BLaER1 treated with 17β-estradiol and CSF1 and Interleukin-3, amounts not matched to agents 10 nM and 100 nM (cell line): ENCODE measurements around the gene GOLGA8N.
A peak's percentile ranks its signal among the peaks of the same experiment; 100 is the strongest.
"Not testable (repeated sequence)": the region's sequence is repeated elsewhere in the genome, so short reads cannot be mapped to it uniquely, and the experiment has no call there.

Source experiments
- H3K27ac ChIP-seq, 11 experiments: shearing (Covaris generic); formaldehyde crosslinking; 2 replicates each; pipeline ENCODE4 v1.8.1; 2022
- H3K27me3 ChIP-seq, 11 experiments: shearing (Covaris generic); formaldehyde crosslinking; 2 replicates each; pipeline ENCODE4 v1.8.1; 2022
- H3K36me3 ChIP-seq, 11 experiments: shearing (Covaris generic); formaldehyde crosslinking; 2 replicates each; pipeline ENCODE4 v1.8.1; 2022
- H3K4me1 ChIP-seq, 10 experiments: shearing (Covaris generic); formaldehyde crosslinking; 2 replicates each; pipeline ENCODE4 v1.8.1; 2022
- H3K4me2 ChIP-seq, 11 experiments: shearing (Covaris generic); formaldehyde crosslinking; 2 replicates each; pipeline ENCODE4 v1.8.1; 2022
- H3K4me3 ChIP-seq, 10 experiments: shearing (Covaris generic); formaldehyde crosslinking; 2 replicates each; pipeline ENCODE4 v1.8.1; 2022
- H3K9ac ChIP-seq, 11 experiments: shearing (Covaris generic); formaldehyde crosslinking; 2 replicates each; pipeline ENCODE4 v1.8.1; 2022
- H3K9me3 ChIP-seq, 11 experiments: shearing (Covaris generic); formaldehyde crosslinking; replicated peaks in 1 of 11; 2 replicates each; pipeline ENCODE4 v1.8.1; 2022
- H4K20me1 ChIP-seq, 11 experiments: shearing (Covaris generic); formaldehyde crosslinking; 2 replicates each; pipeline ENCODE4 v1.8.1; 2022

The GOLGA8N gene

DNA sequence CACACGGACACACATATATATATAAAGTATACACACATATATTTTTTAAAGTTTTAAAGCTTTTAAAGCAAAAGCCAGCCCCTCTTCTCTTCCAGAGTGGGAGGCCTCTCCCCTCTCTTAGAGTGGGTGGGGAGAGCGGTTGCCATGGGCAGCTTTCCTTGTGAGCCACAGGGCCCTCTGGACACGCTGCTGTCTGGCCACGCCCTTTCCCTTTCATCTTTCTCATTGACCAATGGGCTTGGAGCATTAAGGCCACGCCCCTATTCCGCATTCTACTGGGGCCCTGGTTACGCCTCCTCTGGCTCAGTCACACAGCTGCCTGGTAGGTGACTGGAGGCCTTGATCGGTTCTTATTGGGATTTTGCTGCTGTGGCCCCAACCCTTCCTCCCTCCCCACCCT lies at the start of gene GOLGA8N:
Gene GOLGA8N (plus strand): TSS at position 306 of the 400 bp plus-strand sequence.
- not testable (repeated sequence) for H3K9ac ChIP-seq, H3K4me2 ChIP-seq, H3K36me3 ChIP-seq, H4K20me1 ChIP-seq, H3K27ac ChIP-seq, H3K27me3 ChIP-seq, H3K4me1 ChIP-seq, H3K4me3 ChIP-seq, H3K9me3 ChIP-seq

DNA sequence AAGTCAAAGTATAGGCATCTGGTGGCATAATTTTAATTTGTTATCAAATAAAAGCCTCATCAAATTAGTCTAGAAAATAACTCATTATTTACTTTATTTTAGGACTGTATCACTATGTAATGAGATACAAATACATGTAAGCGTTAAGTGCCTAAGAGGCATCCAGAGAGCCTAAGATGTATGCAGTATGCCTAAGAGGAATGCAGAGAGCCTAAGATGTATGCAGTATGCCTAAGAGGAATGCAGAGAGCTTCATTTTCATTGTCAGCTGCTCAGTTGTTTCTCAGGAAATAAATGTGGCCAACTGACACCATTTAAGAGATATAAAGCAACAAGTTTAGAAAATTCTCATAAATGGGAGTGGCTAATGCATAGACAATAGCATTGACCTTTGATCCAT lies 49.8 kb upstream of the GOLGA8N start:
- not testable (repeated sequence) for H3K9ac ChIP-seq, H3K27ac ChIP-seq, H3K36me3 ChIP-seq, H3K4me2 ChIP-seq, H3K4me1 ChIP-seq, H4K20me1 ChIP-seq, H3K9me3 ChIP-seq, H3K4me3 ChIP-seq, H3K27me3 ChIP-seq

DNA sequence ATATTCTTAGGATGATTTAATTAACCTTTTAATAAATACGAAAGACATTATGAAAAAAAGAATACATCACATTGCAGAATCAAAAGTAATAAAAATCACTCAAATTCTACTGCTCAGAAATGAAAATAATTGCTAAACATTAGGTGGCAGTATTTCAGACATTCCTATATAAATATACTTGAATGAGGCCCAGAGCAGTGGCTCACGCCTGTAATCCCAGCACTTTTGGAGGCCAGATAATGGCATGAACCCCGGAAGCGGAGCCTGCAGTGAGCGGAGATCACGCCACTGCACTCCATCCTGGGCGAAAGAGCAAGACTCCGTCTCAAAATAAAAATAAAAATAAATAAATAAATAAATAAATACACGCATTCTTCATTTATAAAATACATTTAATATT lies 48.1 kb upstream of the GOLGA8N start:
- not testable (repeated sequence) for H3K27ac ChIP-seq, H3K27me3 ChIP-seq, H3K36me3 ChIP-seq, H4K20me1 ChIP-seq, H3K4me3 ChIP-seq, H3K4me2 ChIP-seq, H3K4me1 ChIP-seq, H3K9ac ChIP-seq, H3K9me3 ChIP-seq

DNA sequence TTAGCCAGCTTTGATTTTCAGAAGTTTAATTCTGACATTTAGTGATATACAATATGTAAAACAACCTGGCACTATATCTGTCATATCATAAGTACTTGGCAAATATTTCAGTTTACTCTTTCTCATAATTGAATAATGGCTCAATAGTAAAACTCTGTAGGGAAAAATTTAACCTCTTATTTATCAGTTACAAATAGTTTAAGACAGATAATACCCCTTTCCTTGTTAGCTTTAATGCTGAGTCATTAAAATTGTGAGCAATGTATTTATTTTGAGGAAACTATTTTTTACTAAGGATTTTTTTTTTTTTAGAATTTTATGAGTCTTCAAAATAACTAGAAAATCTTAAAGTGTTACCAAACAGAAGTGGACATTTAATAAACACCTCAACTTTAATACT lies 38.7 kb upstream of the GOLGA8N start:
- not testable (repeated sequence) for H3K9ac ChIP-seq, H3K4me3 ChIP-seq, H3K36me3 ChIP-seq, H3K4me1 ChIP-seq, H4K20me1 ChIP-seq, H3K4me2 ChIP-seq, H3K27ac ChIP-seq, H3K9me3 ChIP-seq, H3K27me3 ChIP-seq

DNA sequence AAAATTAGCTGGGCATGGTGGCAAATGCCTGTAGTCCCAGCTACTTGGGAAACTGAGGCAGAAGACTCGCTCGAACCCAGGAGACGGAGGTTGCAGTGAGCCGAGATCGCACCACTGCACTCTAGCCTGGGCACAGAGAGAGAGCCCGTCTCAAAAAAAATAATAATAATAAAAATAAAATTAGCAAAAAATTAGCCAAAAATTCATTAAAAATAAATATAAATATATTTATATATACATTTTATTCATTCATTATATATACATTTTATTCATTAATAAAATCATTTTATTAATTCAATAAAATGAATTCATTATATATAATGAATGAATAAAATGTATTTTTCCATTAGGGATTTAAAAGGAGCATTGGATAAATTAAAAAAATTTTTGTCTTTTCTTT lies 31.1 kb upstream of the GOLGA8N start:
- H3K9ac ChIP-seq, H3K4me3 ChIP-seq: not testable (repeated sequence)

DNA sequence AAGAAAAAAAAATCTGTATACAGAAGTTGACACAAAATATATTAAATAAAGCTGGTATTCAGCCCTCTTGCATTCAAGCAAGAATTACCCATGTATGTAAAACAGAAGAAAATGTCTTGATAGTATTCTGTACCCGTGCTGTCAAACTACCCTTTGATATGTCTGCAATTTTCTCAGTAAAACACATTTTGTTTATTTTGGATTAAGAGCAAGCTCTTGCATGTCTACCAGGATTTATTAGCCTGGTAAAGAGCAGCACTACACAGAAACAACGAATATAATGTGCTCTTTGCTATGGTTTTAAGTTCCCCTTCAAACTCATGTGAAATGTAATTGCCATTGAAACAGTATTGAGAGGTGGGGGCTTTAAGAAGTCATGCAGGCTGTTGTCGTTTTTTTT lies 24.3 kb upstream of the GOLGA8N start:
- not testable (repeated sequence) for H3K4me2 ChIP-seq, H3K27me3 ChIP-seq, H3K36me3 ChIP-seq, H4K20me1 ChIP-seq, H3K4me3 ChIP-seq, H3K27ac ChIP-seq, H3K9me3 ChIP-seq, H3K9ac ChIP-seq, H3K4me1 ChIP-seq

More for the DNA sequence above, 31.1 kb upstream of the GOLGA8N start:
- not testable (repeated sequence) for H3K36me3 ChIP-seq, H3K4me1 ChIP-seq, H3K27ac ChIP-seq, H3K9me3 ChIP-seq, H3K27me3 ChIP-seq, H3K4me2 ChIP-seq, H4K20me1 ChIP-seq

DNA sequence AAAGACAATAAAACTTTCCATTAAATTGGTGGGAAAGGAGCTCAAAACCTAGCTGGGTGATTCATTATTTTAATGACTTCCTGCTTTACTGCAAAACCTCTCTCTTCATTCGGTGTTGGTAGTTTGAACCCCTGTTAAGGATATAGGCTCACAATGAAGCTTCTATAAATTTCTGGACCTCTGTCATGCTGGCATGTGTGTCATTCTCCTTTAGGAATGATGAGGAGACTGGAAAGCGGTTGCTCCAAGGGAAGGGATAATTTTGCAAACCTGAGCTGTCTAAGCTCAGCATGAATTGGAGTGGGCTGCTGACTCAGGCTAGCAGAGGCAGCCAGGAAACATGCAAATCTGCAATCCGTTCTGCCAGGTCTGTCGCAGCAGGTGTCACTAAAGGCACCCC lies 14.8 kb upstream of the GOLGA8N start:
- not testable (repeated sequence) for H3K4me1 ChIP-seq, H4K20me1 ChIP-seq, H3K9me3 ChIP-seq, H3K27me3 ChIP-seq, H3K4me2 ChIP-seq, H3K4me3 ChIP-seq, H3K9ac ChIP-seq, H3K27ac ChIP-seq, H3K36me3 ChIP-seq

DNA sequence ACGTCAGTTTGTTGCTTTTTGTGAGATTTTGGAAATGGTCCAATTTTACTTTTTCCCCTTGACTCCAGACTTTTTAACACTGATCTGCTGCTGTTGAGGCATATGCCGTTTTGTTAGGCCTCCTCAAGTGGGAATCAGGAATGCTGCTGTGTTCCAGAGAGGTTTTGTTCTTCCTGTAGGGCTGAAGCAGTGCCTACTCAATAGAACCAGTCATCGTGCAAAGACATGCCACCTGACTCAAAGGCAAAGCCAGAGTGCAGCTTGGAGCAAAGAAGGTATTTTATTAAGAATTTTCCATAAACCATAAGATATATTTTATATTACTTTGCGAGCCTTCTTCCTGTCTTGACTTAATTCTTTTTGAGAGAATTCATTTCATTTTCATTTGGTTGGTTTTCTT lies 7.4 kb upstream of the GOLGA8N start:
- H3K9me3 ChIP-seq, H4K20me1 ChIP-seq, H3K27me3 ChIP-seq, H3K9ac ChIP-seq, H3K4me2 ChIP-seq, H3K4me3 ChIP-seq, H3K4me1 ChIP-seq, H3K27ac ChIP-seq, H3K36me3 ChIP-seq: not testable (repeated sequence)

DNA sequence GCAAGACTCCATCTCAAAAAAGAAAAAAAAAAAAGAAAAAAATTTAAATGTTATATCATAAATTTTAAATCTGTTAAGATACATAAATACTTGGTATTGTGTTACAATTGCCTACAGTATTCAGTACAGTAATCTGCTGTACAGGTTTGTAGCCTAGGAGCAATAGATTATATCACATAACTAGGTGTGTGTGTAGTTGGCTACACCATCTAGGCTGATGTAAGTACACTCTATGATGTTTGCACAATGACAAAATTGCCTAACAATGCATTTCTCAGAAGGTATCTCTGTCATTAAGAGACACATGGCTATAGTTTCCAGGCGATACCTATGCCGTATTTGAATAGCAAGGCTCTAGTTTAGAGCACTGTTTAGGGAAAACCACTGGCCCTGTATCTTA lies 16.3 kb downstream of the GOLGA8N start:
- not testable (repeated sequence) for H3K4me2 ChIP-seq, H3K27ac ChIP-seq

DNA sequence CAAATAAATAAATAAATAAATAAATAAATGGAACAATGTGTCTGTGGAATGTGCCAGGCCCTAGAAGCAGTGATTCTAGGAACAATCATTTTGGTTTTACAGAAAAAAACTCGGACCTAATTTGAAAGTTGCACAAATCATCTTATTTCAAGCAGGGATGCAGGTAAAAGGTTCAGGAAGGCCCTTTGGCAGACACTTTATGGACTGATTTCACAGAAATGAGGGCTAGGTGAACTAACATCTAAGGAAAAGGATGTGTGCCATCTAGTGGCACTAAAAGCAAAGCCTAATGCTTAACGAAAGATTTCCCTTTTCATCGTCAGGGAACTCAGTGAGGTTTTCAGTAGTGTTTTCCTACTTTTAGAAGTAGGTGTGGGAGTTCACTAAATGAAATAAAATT lies 17.5 kb downstream of the GOLGA8N start:
- not testable (repeated sequence) for H3K9ac ChIP-seq, H4K20me1 ChIP-seq, H3K27me3 ChIP-seq, H3K27ac ChIP-seq, H3K4me3 ChIP-seq, H3K9me3 ChIP-seq, H3K36me3 ChIP-seq
- peaks cover 0 to 10% (median 3%) of the 10 kb centered on the region in 10 experiments; a peak in 9 of 20 replicates for H3K4me1 ChIP-seq
- peak overlapping the region in 2 of 11 experiments; percentile 25; a peak in 1 of 22 replicates for H3K4me2 ChIP-seq

More for the DNA sequence above, 16.3 kb downstream of the GOLGA8N start:
- not testable (repeated sequence) for H3K27me3 ChIP-seq, H3K4me3 ChIP-seq, H3K36me3 ChIP-seq, H3K9ac ChIP-seq, H3K9me3 ChIP-seq, H4K20me1 ChIP-seq
- H3K4me1 ChIP-seq: peaks cover 0 to 10% (median 3%) of the 10 kb centered on the region in 10 experiments; a peak in 9 of 20 replicates

DNA sequence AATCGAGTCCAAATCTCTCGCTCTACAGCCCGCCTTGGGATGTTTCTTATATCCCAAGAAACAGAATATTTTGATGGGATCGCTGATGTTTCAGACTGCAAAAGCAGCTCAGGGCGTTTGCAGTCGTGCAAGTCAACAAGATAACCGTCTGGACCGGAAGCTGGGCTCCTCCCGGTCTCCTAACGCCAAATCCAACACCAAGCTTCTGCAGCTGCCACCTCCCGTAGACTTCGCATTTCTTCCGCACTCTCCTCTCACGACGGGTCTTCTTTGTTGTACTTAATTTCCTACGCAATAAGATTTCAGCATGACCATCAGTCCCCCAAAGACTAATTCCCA lies 21.4 kb downstream of the GOLGA8N start:
- H3K27me3 ChIP-seq, H4K20me1 ChIP-seq, H3K36me3 ChIP-seq, H3K9me3 ChIP-seq: not testable (repeated sequence)
- H3K4me2 ChIP-seq: peak overlapping the region in 7 of 11 experiments; percentile 13 to 41 (median 27); a peak in 6 of 22 replicates
- H3K4me1 ChIP-seq: peaks cover 4 to 26% (median 16%) of the 10 kb centered on the region in 10 experiments; a peak in 15 of 20 replicates
- peak overlapping the region; percentile 79 to 95 (median 93) for H3K27ac ChIP-seq
- H3K9ac ChIP-seq: peak overlapping the region; percentile 84 to 91 (median 87)
- peak overlapping the region; percentile 65 to 79 (median 73) for H3K4me3 ChIP-seq

DNA sequence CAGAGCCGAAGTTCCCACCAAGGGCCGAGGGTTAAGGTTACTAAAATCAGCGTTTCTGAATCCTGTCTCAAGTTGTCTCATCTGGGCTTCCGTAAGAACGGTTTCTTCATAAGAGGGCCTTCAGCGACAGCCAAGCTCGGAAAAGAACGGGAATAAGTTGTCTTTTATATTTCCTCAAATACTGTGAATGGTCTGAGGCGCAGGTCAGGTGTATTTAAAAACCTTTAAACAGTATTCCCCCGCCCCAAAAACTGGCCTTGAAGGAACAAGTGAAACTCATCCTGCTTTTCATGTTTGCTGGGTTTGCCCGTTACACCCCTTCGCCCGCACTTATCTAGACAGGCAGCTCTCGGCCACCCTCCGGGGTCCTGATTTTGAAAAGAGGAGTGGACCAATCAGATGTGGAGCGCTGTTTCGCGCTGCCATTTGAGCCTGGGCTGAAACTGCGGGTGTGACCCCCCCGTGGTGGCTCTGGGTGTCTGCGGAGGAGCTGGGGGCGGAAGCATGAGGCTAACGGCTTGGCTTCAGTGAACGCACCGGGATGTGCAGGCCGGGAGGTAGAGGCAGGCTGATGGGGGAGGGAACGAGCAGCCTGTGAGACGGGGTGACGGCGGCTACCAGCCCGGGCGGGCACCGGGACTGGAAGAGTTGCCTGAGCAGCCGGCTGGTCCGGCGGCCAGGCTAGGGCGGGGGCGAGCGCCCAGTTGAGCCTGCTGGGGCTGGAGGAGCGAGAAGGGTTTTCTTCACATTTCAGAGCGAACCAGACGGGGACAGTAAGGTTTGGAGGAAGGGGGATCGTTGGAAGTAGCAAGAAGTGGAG lies 22.0 kb downstream of the GOLGA8N start, which contains the start of gene ARHGAP11A:
Gene ARHGAP11A (plus strand): TSS at position 454 of the 820 bp plus-strand sequence. CDS start 708 bp downstream, outside the sequence.
- not testable (repeated sequence) for H3K9me3 ChIP-seq, H3K27me3 ChIP-seq, H4K20me1 ChIP-seq, H3K36me3 ChIP-seq
- Histone ChIP-seq H3K9ac (peak within 1 kb of the TSS; percentile 84 to 91 (median 87)), H3K4me2 (peak within 1 kb of the TSS; percentile 64 to 76 (median 72)), H3K4me3 (peak within 1 kb of the TSS; percentile 65 to 79 (median 74)), H3K27ac (peak within 1 kb of the TSS; percentile 82 to 95 (median 93)), H3K4me1 (peaks cover 4 to 26% (median 16%) of the 10 kb centered on the region in 10 experiments; a peak in 15 of 20 replicates)

DNA sequence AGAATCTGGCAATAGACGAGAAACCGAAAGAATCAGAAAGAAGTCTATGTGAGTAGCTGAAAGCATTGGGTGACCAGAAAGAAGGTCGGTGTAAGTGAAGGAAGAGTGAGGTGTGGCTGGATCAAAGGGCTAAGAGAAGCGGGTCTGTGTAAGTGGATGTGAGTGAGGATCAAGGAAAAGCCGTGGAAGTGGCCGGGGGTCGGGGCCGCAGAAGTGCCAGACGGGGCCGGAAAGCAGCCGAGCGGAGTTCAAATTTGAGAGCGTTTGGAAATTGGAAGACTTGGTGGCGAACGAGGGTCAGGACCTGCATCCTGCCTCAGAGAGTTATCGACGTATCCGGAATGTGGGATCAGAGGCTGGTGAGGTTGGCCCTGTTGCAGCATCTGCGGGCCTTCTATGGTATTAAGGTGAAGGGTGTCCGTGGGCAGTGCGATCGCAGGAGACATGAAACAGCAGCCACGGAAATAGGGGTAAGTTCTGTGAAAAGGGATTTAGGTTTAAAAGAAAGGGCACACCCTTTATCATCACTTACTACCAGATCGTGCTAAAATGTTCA lies 22.7 kb downstream of the GOLGA8N start:
- not testable (repeated sequence) for H4K20me1 ChIP-seq, H3K27me3 ChIP-seq, H3K36me3 ChIP-seq, H3K9me3 ChIP-seq
- peak overlapping the region; percentile 65 to 79 (median 74) for H3K4me3 ChIP-seq
- H3K4me2 ChIP-seq: peak overlapping the region; percentile 64 to 76 (median 72)
- peaks cover 4 to 26% (median 16%) of the 10 kb centered on the region in 10 experiments; a peak in 15 of 20 replicates for H3K4me1 ChIP-seq
- H3K9ac ChIP-seq: peak overlapping the region; percentile 75 to 91 (median 87)
- H3K27ac ChIP-seq: peak overlapping the region in 9 of 11 experiments; percentile 86 to 95 (median 93); a peak in 18 of 22 replicates
